Measurements from ENCODE around the gene OR12D2. TPM values are rescaled to one million over a fixed set of nuclear protein-coding genes. Genes with fewer than 3 reads are reported as not detected.
"Not testable (repeated sequence)": the region's sequence is repeated elsewhere in the genome, so short reads cannot be mapped to it uniquely, and the experiment has no call there.

Gene OR12D2
- total RNA-seq (not detected), polyA plus RNA-seq (not detected)
- long read RNA-seq, donor 1 = 0 reads
- long read RNA-seq, donor 2, partial matches to known transcripts = 0 of 1 reads
- long read RNA-seq, donor 2, other reads (novel, unspliced or antisense) = 0 of 1 reads

GRCh38 chr6:29395331-29395730 is at the start of gene OR12D2:
Gene OR12D2 (plus strand): TSS chr6:29395631. CDS start chr6:29396700, 1,069 bp downstream.
- TF ChIP-seq POLR2A (IDR thresholded peaks at IDR 0.05) = no peak
- no peak for TF ChIP-seq CTCF (IDR thresholded peaks at IDR 0.05 in 8 of 11, conservative IDR thresholded peaks at IDR 0.05 in 3 of 11)
- TF ChIP-seq POLR2AphosphoS5 (IDR thresholded peaks at IDR 0.05) = no peak
- intact Hi-C loops (cut with DNase I; ENCODE audit: low total_unique reads) = no loop called here
- no peak within 1 kb of the TSS for H3K4me3 ChIP-seq
- DNase-seq = no peak
- H3K9me3 ChIP-seq = no peaks in the 10 kb centered on the region
- H3K27ac ChIP-seq = no peak within 1 kb of the TSS
- H3K36me3 ChIP-seq = no peaks in the 10 kb centered on the region
- H3K4me1 ChIP-seq = no peaks in the 10 kb centered on the region
- peaks cover 0 to 24% (median 4%) of the 10 kb centered on the region in 7 donors for H3K27me3 ChIP-seq (replicated peaks in 1 of 7)

GRCh38 chr6:29349348-29349747 is 46.1 kb upstream of the OR12D2 start:
- WGBS, 5 donors = 88 to 97% (median 92%) methylated on average over 3 of the region's 3 CpGs
- H3K4me3 ChIP-seq; intact Hi-C loops (cut with DNase I; ENCODE audit: low total_unique reads); H3K27ac ChIP-seq; H3K36me3 ChIP-seq; H3K4me1 ChIP-seq; DNase-seq: not testable (repeated sequence)
- Histone ChIP-seq H3K9me3 (peaks cover 0 to 29% (median 12%) of the 10 kb centered on the region in 8 donors), H3K27me3 (replicated peaks in 1 of 7) (peaks cover 0 to 16% (median 0%) of the 10 kb centered on the region in 7 donors)

- intact Hi-C loops (cut with DNase I; ENCODE audit: low total_unique reads) = no loop called here
- DNase-seq = no peak
- Histone ChIP-seq H3K4me3 (no peak overlapping the region), H3K27me3 (replicated peaks in 1 of 7) (peaks cover 0 to 28% (median 6%) of the 10 kb centered on the region in 7 donors), H3K27ac (no peak overlapping the region), H3K4me1 (no peaks in the 10 kb centered on the region), H3K36me3 (no peaks in the 10 kb centered on the region), H3K9me3 (peaks cover 0 to 22% (median 11%) of the 10 kb centered on the region in 8 donors)
- TF ChIP-seq POLR2AphosphoS5 (IDR thresholded peaks at IDR 0.05) (no peak), CTCF (IDR thresholded peaks at IDR 0.05 in 8 of 11, conservative IDR thresholded peaks at IDR 0.05 in 3 of 11) (no peak), POLR2A (IDR thresholded peaks at IDR 0.05) (no peak)
Measured at GRCh38 chr6:29354980-29355379, 40.5 kb upstream of the OR12D2 start.

- no peak overlapping the region for H3K27ac ChIP-seq
- no peak overlapping the region for H3K4me3 ChIP-seq
- TF ChIP-seq CTCF (IDR thresholded peaks at IDR 0.05 in 8 of 11, conservative IDR thresholded peaks at IDR 0.05 in 3 of 11) (no peak), POLR2A (IDR thresholded peaks at IDR 0.05) (no peak), POLR2AphosphoS5 (IDR thresholded peaks at IDR 0.05) (no peak)
- peaks cover 0 to 34% (median 6%) of the 10 kb centered on the region in 7 donors for H3K27me3 ChIP-seq (replicated peaks in 1 of 7)
- 57 to 65% (median 63%) methylated on average over 1 of the region's 1 CpG for WGBS, 5 donors
- intact Hi-C loops (cut with DNase I; ENCODE audit: low total_unique reads) = no loop called here
- H3K36me3 ChIP-seq = no peaks in the 10 kb centered on the region
- H3K9me3 ChIP-seq = peaks cover 0 to 15% (median 5%) of the 10 kb centered on the region in 8 donors
- no peaks in the 10 kb centered on the region for H3K4me1 ChIP-seq
- no peak for DNase-seq
Measured at GRCh38 chr6:29355603-29356002, 39.8 kb upstream of the OR12D2 start.

GRCh38 chr6:29368765-29369164 is 26.7 kb upstream of the OR12D2 start, which contains the start of gene OR5V1:
Gene OR5V1 (minus strand): TSS chr6:29368865. CDS start chr6:29356195, 12,670 bp downstream.
- 75 to 82% (median 80%) methylated on average over 3 of the region's 3 CpGs for WGBS, 5 donors
- no peak for DNase-seq
- no peak for TF ChIP-seq POLR2A (IDR thresholded peaks at IDR 0.05)
- TF ChIP-seq POLR2AphosphoS5 (IDR thresholded peaks at IDR 0.05) = no peak
- no peak for TF ChIP-seq CTCF (IDR thresholded peaks at IDR 0.05 in 8 of 11, conservative IDR thresholded peaks at IDR 0.05 in 3 of 11)
- H3K4me3 ChIP-seq = no peak within 1 kb of the TSS
- H3K4me1 ChIP-seq = no peaks in the 10 kb centered on the region
- H3K27me3 ChIP-seq (replicated peaks in 1 of 7) = peaks cover 0 to 20% (median 0%) of the 10 kb centered on the region in 7 donors
- H3K9me3 ChIP-seq = peaks cover 0 to 10% (median 0%) of the 10 kb centered on the region in 8 donors
- no peak within 1 kb of the TSS for H3K27ac ChIP-seq
- no peaks in the 10 kb centered on the region for H3K36me3 ChIP-seq
- intact Hi-C loops (cut with DNase I; ENCODE audit: low total_unique reads) = no loop called here

Measured in spleen (tissue), 13 donors.